GM12878 (cell line): ENCODE data around the gene NRXN3. TPM values are rescaled to one million over a fixed set of nuclear protein-coding genes. Genes with fewer than 3 reads are reported as not detected.

Experiments
- ATAC-seq: fragments of 200-7000 bp; cut with Tn5 transposase; 3 replicates; pipeline ENCODE4 v1.9.1; 2020; ENCODE audit warnings: mild to moderate bottlenecking, moderate library complexity
- BruUV-seq: library from RNA; stranded (reverse); fragments of 400-500 nt; replicated peaks from 2 replicates; lab custom pipeline; 2021; lab: Mats Ljungman, UMichigan
- CTCF ChIA-PET: fragments of 300-600 bp; sonication (Branson Sonifier 250); formaldehyde crosslinking; extraction: SDS; loops from one replicate; lab custom pipeline; 2021; ENCODE audit warnings: inconsistent platforms; lab: Yijun Ruan, JAX
- POLR2A ChIA-PET: fragments of 350-600 bp; formaldehyde crosslinking; extraction: SDS; loops from one replicate; lab custom pipeline; 2021; ENCODE audit warnings: inconsistent platforms; lab: Charles Lee
- RAD21 ChIA-PET: fragments of 300-600 bp; sonication (Branson Sonifier 250); formaldehyde crosslinking; loops from one replicate; lab custom pipeline; 2023; ENCODE audit warnings: antibody characterized with exemption; ENCODE audit not compliant: unreplicated experiment; lab: Charles Lee
- SMC1A ChIA-PET: fragments of 300-600 bp; sonication (Branson Sonifier 250); formaldehyde crosslinking; loops from one replicate; lab custom pipeline; 2023; ENCODE audit not compliant: unreplicated experiment, uncharacterized antibody; lab: Charles Lee
- DNase-seq: peaks from one replicate; pipeline ENCODE4 v3.0.0-alpha.2; 2011; ENCODE audit warnings: low read depth, low spot score
- FAIRE-seq: peaks from 3 replicates; lab custom pipeline; 2011; peaks lifted over from hg19 to GRCh38; lab: Jason Lieb, UNC
- H2AFZ ChIP-seq: 2 replicates; pipeline ENCODE4 v1.6.0; 2011; ENCODE audit warnings: low read depth, low read length, control low read depth; ENCODE audit not compliant: control insufficient read depth
- H3K27ac ChIP-seq: 2 replicates; pipeline ENCODE4 v1.5.1; 2011; ENCODE audit warnings: control low read depth; ENCODE audit not compliant: control insufficient read depth, insufficient read depth
- H3K27me3 ChIP-seq, 2 experiments: replicated peaks in 1 of 2; 2 replicates each; pipeline versions ENCODE4 v1.6.0 to v1.6.1; 2011; ENCODE audit warnings: low read length in 1 of 2; ENCODE audit not compliant: control insufficient read depth in 2 of 2, insufficient read depth in 2 of 2
- H3K36me3 ChIP-seq, 2 experiments: 2 replicates each; pipeline ENCODE4 v1.5.1; 2011; ENCODE audit warnings: low read length in 1 of 2; ENCODE audit not compliant: control insufficient read depth in 2 of 2, insufficient read depth in 2 of 2
- H3K4me1 ChIP-seq: 2 replicates; pipeline ENCODE4 v1.6.1; 2011; ENCODE audit warnings: mild to moderate bottlenecking, low read length, moderate library complexity, mixed read lengths; ENCODE audit not compliant: control insufficient read depth, insufficient read depth
- H3K4me2 ChIP-seq: 2 replicates; pipeline ENCODE4 v1.6.0; 2011; ENCODE audit warnings: control low read depth; ENCODE audit not compliant: control insufficient read depth, insufficient read depth
- H3K4me3 ChIP-seq: fragments of 200-600 bp; sonication (generic); 2 replicates; pipeline ENCODE4 v1.5.1; 2016
- H3K79me2 ChIP-seq: 2 replicates; pipeline ENCODE4 v1.6.0; 2011; ENCODE audit warnings: low read length; ENCODE audit not compliant: control insufficient read depth, insufficient read depth
- H3K9ac ChIP-seq: 2 replicates; pipeline ENCODE4 v1.8.0; 2011; ENCODE audit warnings: low read length, control low read depth, mixed read lengths; ENCODE audit not compliant: control insufficient read depth, insufficient read depth
- H3K9me3 ChIP-seq: replicated peaks from 3 replicates; pipeline ENCODE4 v1.5.1; 2011; ENCODE audit warnings: mild to moderate bottlenecking, low read length; ENCODE audit not compliant: control insufficient read depth, insufficient read depth
- H4K20me1 ChIP-seq: 2 replicates; pipeline ENCODE4 v1.6.0; 2011; ENCODE audit not compliant: control insufficient read depth, insufficient read depth
- BCL11A ChIP-seq: IDR thresholded peaks from 2 replicates; pipeline ENCODE4 v1.6.1; 2011; ENCODE audit warnings: low read depth, low read length
- CBX3 ChIP-seq: fragments of 200-600 bp; sonication (generic); IDR thresholded peaks from 2 replicates; pipeline ENCODE4 v1.6.1; 2016; ENCODE audit warnings: low read depth, borderline replicate concordance
- ESRRA ChIP-seq: IDR thresholded peaks from 2 replicates; pipeline ENCODE4 v1.6.1; 2012; ENCODE audit warnings: mild to moderate bottlenecking, low read length, improper control_type of control experiment
- HCFC1 ChIP-seq: fragments of 150-350 bp; IDR thresholded peaks from 2 replicates; pipeline ENCODE4 v1.6.1; 2014; ENCODE audit warnings: low read length
- LARP7 ChIP-seq: fragments of 450-650 bp; IDR thresholded peaks from 2 replicates; pipeline ENCODE4 v1.6.1; 2017; ENCODE audit warnings: mild to moderate bottlenecking
- MTA2 ChIP-seq: fragments of 450-650 bp; IDR thresholded peaks from 2 replicates; pipeline ENCODE4 v1.6.1; 2016; ENCODE audit warnings: low read depth, mild to moderate bottlenecking, moderate library complexity
- RCOR1 ChIP-seq: conservative IDR thresholded peaks from 2 replicates; pipeline ENCODE4 v1.6.1; 2012; ENCODE audit warnings: low read depth, low read length, improper control_type of control experiment
- RFX5 ChIP-seq: IDR thresholded peaks from 2 replicates; pipeline ENCODE4 v1.6.1; 2011; ENCODE audit warnings: low read depth, low read length, improper control_type of control experiment
- SMAD5 ChIP-seq: IDR thresholded peaks from 2 replicates; pipeline ENCODE4 v1.6.1; 2016; ENCODE audit warnings: antibody characterized with exemption, low read depth
- TBL1XR1 ChIP-seq: IDR thresholded peaks from 2 replicates; pipeline ENCODE4 v1.6.1; 2012; ENCODE audit warnings: low read depth, low read length, improper control_type of control experiment
- TCF7 ChIP-seq: IDR thresholded peaks from 2 replicates; pipeline ENCODE4 v1.6.1; 2014; ENCODE audit warnings: antibody characterized with exemption, borderline replicate concordance
- ZNF207 ChIP-seq: fragments of 450-650 bp; IDR thresholded peaks from 2 replicates; pipeline ENCODE4 v1.6.1; 2014; ENCODE audit warnings: antibody characterized with exemption, mild to moderate bottlenecking, borderline replicate concordance
- ZNF217 ChIP-seq: fragments of 450-650 bp; IDR thresholded peaks from 2 replicates; pipeline ENCODE4 v1.6.1; 2017; ENCODE audit warnings: antibody characterized with exemption, mild to moderate bottlenecking
- ZNF24 ChIP-seq: fragments of 450-650 bp; IDR thresholded peaks from 2 replicates; pipeline ENCODE4 v1.6.1; 2017; ENCODE audit warnings: antibody characterized with exemption, mild to moderate bottlenecking
- ZNF274 ChIP-seq: IDR thresholded peaks from one replicate; pipeline ENCODE4 v1.8.0; 2011; ENCODE audit not compliant: insufficient read length, insufficient read depth
- WGBS: methylation state at CpG from one replicate; pipeline ENCODE4 v1.1.6; 2016; ENCODE audit warnings: low lambda C conversion rate; ENCODE audit not compliant: insufficient replicate concordance, insufficient coverage; ENCODE audit errors: missing lambda C conversion rate; 5-methylcytosine and 5-hydroxymethylcytosine counted together
- in situ Hi-C: fragments of 300-500 bp; cut with MboI; formaldehyde crosslinking; loops from 9 replicates; pipeline ENCODE4 v1.14.3; 2018; ENCODE audit warnings: mixed read lengths
- intact Hi-C: fragments of 100-400 bp; cut with micrococcal nuclease; formaldehyde crosslinking; loops from one replicate; pipeline ENCODE4 v1.14.2; 2022; ENCODE audit not compliant: unreplicated experiment
- polyA plus RNA-seq, 11 experiments: library from polyadenylated mRNA; depleted of rRNA in 4 of 11; unstranded in 6 of 11; stranded (reverse) in 5 of 11; fragments of >200 nt; fragmentation: Nextera tagmentation in 4 of 11; fragmentation: Illumina TruSeq in 1 of 11; extraction: Ambion mirVana in 4 of 11; extraction: Trizol in 1 of 11; gene quantifications; 1 replicate in 1 of 11; 2 replicates in 10 of 11; pipeline versions ENCODE4 v1.2.1 to v1.2.3, GENCODE V29; 2011 to 2016; ENCODE audit warnings: inconsistent platforms in 2 of 11, missing spikeins in 2 of 11, low read depth in 1 of 11
- total RNA-seq, 4 experiments: library from RNA; depleted of rRNA in 3 of 4; stranded (reverse); fragments of >200 nt in 3 of 4; fragmentation: Illumina TruSeq in 1 of 4; extraction: Trizol in 1 of 4; gene quantifications; 2 replicates each; pipeline versions ENCODE4 v1.2.1 to v1.2.3, GENCODE V29; 2013 to 2021
- TF ChIP-seq, protein P1 (sequence below): fragments of 450-650 bp; IDR thresholded peaks from 2 replicates; pipeline ENCODE4 v1.6.1; 2016; ENCODE audit warnings: mild to moderate bottlenecking
- TF ChIP-seq, protein P2 (sequence below): IDR thresholded peaks from 2 replicates; pipeline ENCODE4 v1.6.1; 2011; ENCODE audit warnings: mild to moderate bottlenecking, low read depth, low read length, moderate library complexity; ENCODE audit not compliant: insufficient replicate concordance

Gene NRXN3
- total and polyA plus RNA-seq, 10 of the 15 experiments (the other 5 are each of a cell fraction or from before 2014, with no cell fraction given): 0.52 to 3.3 (median 1.4) TPM

DNA sequence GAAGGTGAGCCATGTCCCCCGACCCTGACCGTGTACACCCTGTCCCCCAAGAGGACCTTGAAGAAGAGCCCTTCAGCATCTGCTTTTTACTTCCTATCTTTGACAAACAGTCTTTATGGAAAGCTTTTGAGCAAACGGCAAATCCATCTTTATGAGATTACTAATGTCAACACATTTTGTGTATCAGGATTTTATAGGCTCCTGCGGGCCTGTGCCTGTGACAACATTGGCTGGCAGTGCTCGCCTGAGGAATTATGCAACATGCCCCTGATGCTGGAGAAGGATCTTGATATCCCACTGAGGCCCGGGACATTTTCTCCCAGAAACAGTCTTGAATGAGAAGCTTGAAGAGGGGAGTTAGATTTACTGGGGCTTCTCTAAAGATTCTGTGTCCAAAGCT, 416.5 kb downstream of the NRXN3 start (continued):
- TF ChIP-seq ZNF274 (no peak), ZNF207 (no peak), RCOR1 (no peak), ZNF217 (no peak), ESRRA (no peak), BCL11A (no peak), TCF7 (no peak), TBL1XR1 (no peak)
- TF ChIP-seq, protein P1, sequence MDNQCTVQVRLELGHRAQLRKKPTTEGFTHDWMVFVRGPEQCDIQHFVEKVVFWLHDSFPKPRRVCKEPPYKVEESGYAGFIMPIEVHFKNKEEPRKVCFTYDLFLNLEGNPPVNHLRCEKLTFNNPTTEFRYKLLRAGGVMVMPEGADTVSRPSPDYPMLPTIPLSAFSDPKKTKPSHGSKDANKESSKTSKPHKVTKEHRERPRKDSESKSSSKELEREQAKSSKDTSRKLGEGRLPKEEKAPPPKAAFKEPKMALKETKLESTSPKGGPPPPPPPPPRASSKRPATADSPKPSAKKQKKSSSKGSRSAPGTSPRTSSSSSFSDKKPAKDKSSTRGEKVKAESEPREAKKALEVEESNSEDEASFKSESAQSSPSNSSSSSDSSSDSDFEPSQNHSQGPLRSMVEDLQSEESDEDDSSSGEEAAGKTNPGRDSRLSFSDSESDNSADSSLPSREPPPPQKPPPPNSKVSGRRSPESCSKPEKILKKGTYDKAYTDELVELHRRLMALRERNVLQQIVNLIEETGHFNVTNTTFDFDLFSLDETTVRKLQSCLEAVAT: no peak

- RAD21 ChIA-PET: no interaction called here
- DNase-seq: no peak
- no peak for TF ChIP-seq ZNF24
- TF ChIP-seq SMAD5: no peak
- no peak for TF ChIP-seq RFX5
- TF ChIP-seq LARP7: no peak
- no peak for TF ChIP-seq CBX3
- TF ChIP-seq, protein P2, sequence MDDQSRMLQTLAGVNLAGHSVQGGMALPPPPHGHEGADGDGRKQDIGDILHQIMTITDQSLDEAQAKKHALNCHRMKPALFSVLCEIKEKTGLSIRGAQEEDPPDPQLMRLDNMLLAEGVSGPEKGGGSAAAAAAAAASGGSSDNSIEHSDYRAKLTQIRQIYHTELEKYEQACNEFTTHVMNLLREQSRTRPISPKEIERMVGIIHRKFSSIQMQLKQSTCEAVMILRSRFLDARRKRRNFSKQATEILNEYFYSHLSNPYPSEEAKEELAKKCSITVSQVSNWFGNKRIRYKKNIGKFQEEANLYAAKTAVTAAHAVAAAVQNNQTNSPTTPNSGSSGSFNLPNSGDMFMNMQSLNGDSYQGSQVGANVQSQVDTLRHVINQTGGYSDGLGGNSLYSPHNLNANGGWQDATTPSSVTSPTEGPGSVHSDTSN: no peak
- no peak for TF ChIP-seq HCFC1
- no peak for TF ChIP-seq MTA2
- TF ChIP-seq, all 136 proteins: peak for 0
- Histone ChIP-seq H3K36me3 (no peaks in the 10 kb centered on the region), H3K9me3 (no peaks in the 10 kb centered on the region), H3K27ac (no peak overlapping the region), H3K4me1 (no peaks in the 10 kb centered on the region), H3K79me2 (no peaks in the 10 kb centered on the region), H3K4me3 (no peak overlapping the region), H3K9ac (no peak overlapping the region), H2AFZ (no peak overlapping the region), H4K20me1 (no peaks in the 10 kb centered on the region), H3K4me2 (no peak overlapping the region), H3K27me3 (no peaks in the 10 kb centered on the region)
- in situ Hi-C loops (loop anchor here (25.0 kb wide), 1 partner anchor 927 kb away; no protein-coding TSS in a partner anchor), intact Hi-C loops (no loop called here)
- ChIA-PET POLR2A (no interaction called here), CTCF (no interaction called here), SMC1A (no interaction called here)
- BruUV-seq: no TSS peak
- ATAC-seq (no peak), FAIRE-seq (no peak)
- WGBS: 19% methylated on average over 3 of the region's 3 CpGs
Measured at GRCh38 chr14:78588906-78589305, 418.7 kb downstream of the NRXN3 start.
